ENCODE data around the gene CORO7. TPM values are rescaled to one million over a fixed set of nuclear protein-coding genes. Genes with fewer than 3 reads are reported as not detected.

CORO7 gene
- total RNA-seq, 4 donors from 2014 or later, result 5.7 to 15.3 (median 7.2) TPM

- intact Hi-C loops (cut with DNase I; ENCODE audit: low total_unique reads), result loop anchor here (2.0 kb wide), 1 partner anchor 21 kb away; the partner anchor contains the start of gene PAM16
These were observed 44.9 kb downstream of the CORO7 start, which contains the start of gene VASN for GRCh38 chr16:4371357-4372000. VASN (plus strand) TSS chr16:4371848; CDS start chr16:4380878, 9,030 bp downstream.

GRCh38 chr16:4370570-4371356, 45.6 kb downstream of the CORO7 start:
- in situ Hi-C loops (cut with MboI; ENCODE audit: low sequenced_read_pairs in 4 of 4), result no loop called here
- ATAC-seq (peak in 1 of 2 donors; percentile 14), DNase-seq (peak; percentile 27 to 56)
- no peaks in the 10 kb centered on the region for H3K9me3 ChIP-seq
- H3K27me3 ChIP-seq, result no peaks in the 10 kb centered on the region
- H3K36me3 ChIP-seq, result no peaks in the 10 kb centered on the region
- H3K4me3 ChIP-seq, result peak overlapping the region in 3 of 4 donors; percentile 52 to 65 (median 58)
- peak overlapping the region; percentile 73 to 84 (median 82) for H3K27ac ChIP-seq
- H3K4me1 ChIP-seq, result peaks cover 17 to 19% of the 10 kb centered on the region in 2 donors
- TF ChIP-seq POLR2A (IDR thresholded peaks at IDR 0.05) (no peak), CTCF (IDR thresholded peaks at IDR 0.05 in 4 of 5, conservative IDR thresholded peaks at IDR 0.05 in 1 of 5) (no peak)
- intact Hi-C loops (cut with DNase I; ENCODE audit: low total_unique reads), result loop anchor here (2.0 kb wide), 1 partner anchor 20 kb away; the partner anchor contains the start of gene PAM16

More at GRCh38 chr16:4371357-4372000, 44.9 kb downstream of the CORO7 start, which contains the start of gene VASN:
- Histone ChIP-seq H3K4me3 (peak within 1 kb of the TSS; percentile 39 to 65 (median 55)), H3K36me3 (no peaks in the 10 kb centered on the region), H3K27ac (peak within 1 kb of the TSS; percentile 73 to 84 (median 82)), H3K27me3 (no peaks in the 10 kb centered on the region), H3K9me3 (no peaks in the 10 kb centered on the region), H3K4me1 (peaks cover 20 to 26% of the 10 kb centered on the region in 2 donors)
- ATAC-seq, result peak; percentile 75 to 79
- in situ Hi-C loops (cut with MboI; ENCODE audit: low sequenced_read_pairs in 4 of 4), result no loop called here
- TF ChIP-seq CTCF (IDR thresholded peaks at IDR 0.05 in 4 of 5, conservative IDR thresholded peaks at IDR 0.05 in 1 of 5), result no peak
- peak; percentile 93 to 95 for TF ChIP-seq POLR2A (IDR thresholded peaks at IDR 0.05)
- DNase-seq, result peak; percentile 63 to 73

- Histone ChIP-seq H3K4me1 (peaks cover 16 to 17% of the 10 kb centered on the region in 2 donors), H3K9me3 (no peaks in the 10 kb centered on the region), H3K27me3 (no peaks in the 10 kb centered on the region), H3K27ac (peak overlapping the region; percentile 73 to 84 (median 82)), H3K36me3 (no peaks in the 10 kb centered on the region), H3K4me3 (no peak overlapping the region)
- intact Hi-C loops (cut with DNase I; ENCODE audit: low total_unique reads) (loop anchor here (2.0 kb wide), 1 partner anchor 19 kb away; the partner anchor contains the start of gene PAM16), in situ Hi-C loops (cut with MboI; ENCODE audit: low sequenced_read_pairs in 4 of 4) (no loop called here)
- no peak for DNase-seq
- TF ChIP-seq CTCF (IDR thresholded peaks at IDR 0.05 in 4 of 5, conservative IDR thresholded peaks at IDR 0.05 in 1 of 5) (no peak), POLR2A (IDR thresholded peaks at IDR 0.05) (no peak)
- no peak for ATAC-seq
These were observed 46.2 kb downstream of the CORO7 start for GRCh38 chr16:4370151-4370550.

- no peaks in the 10 kb centered on the region for H3K9me3 ChIP-seq
- in situ Hi-C loops (cut with MboI; ENCODE audit: low sequenced_read_pairs in 4 of 4), result no loop called here
- H3K36me3 ChIP-seq, result peaks cover 0 to 7% of the 10 kb centered on the region in 2 donors
- TF ChIP-seq CTCF (IDR thresholded peaks at IDR 0.05 in 4 of 5, conservative IDR thresholded peaks at IDR 0.05 in 1 of 5), result no peak
- no peak for TF ChIP-seq POLR2A (IDR thresholded peaks at IDR 0.05)
- peaks cover 10 to 16% of the 10 kb centered on the region in 2 donors for H3K4me1 ChIP-seq
- ATAC-seq (no peak), DNase-seq (no peak)
- H3K27ac ChIP-seq, result peak overlapping the region in 2 of 4 donors; percentile 9 to 31
- intact Hi-C loops (cut with DNase I; ENCODE audit: low total_unique reads), result no loop called here
- H3K27me3 ChIP-seq, result no peaks in the 10 kb centered on the region
- no peak overlapping the region for H3K4me3 ChIP-seq
These were observed 47.2 kb downstream of the CORO7 start for GRCh38 chr16:4369007-4369733.
